MM.1S (cell line): ENCODE measurements around the gene LYRM9.

ENCODE experiments used
- DNase-seq: peaks from one replicate; pipeline ENCODE4 v3.0.0-alpha.2; 2015
- H2AFZ ChIP-seq: fragments of 300-600 bp; sonication (generic); 2 replicates; pipeline ENCODE4 v1.6.0; 2016; ENCODE audit warnings: antibody characterized with exemption, low read length
- H3F3A ChIP-seq: fragments of 300-600 bp; sonication (generic); 2 replicates; pipeline ENCODE4 v1.6.1; 2016; ENCODE audit warnings: mild to moderate bottlenecking, antibody characterized with exemption, low read length, moderate library complexity, mixed read lengths; ENCODE audit not compliant: insufficient read depth
- H3K27ac ChIP-seq: fragments of 300-600 bp; sonication (generic); 2 replicates; pipeline ENCODE4 v1.5.1; 2016; ENCODE audit warnings: mild to moderate bottlenecking, low read length
- H3K27me3 ChIP-seq: fragments of 300-600 bp; sonication (generic); replicated peaks from 2 replicates; pipeline ENCODE4 v1.6.0; 2016; ENCODE audit warnings: low read length; ENCODE audit not compliant: insufficient read depth
- H3K36me3 ChIP-seq: fragments of 300-600 bp; sonication (generic); replicated peaks from 2 replicates; pipeline ENCODE4 v1.6.1; 2016; ENCODE audit warnings: mild to moderate bottlenecking, low read length, mixed read lengths; ENCODE audit not compliant: insufficient read depth
- H3K4me1 ChIP-seq: fragments of 300-600 bp; sonication (generic); 2 replicates; pipeline ENCODE4 v1.6.1; 2016; ENCODE audit warnings: low read length, mixed read lengths
- H3K4me2 ChIP-seq: fragments of 300-600 bp; sonication (generic); 2 replicates; pipeline ENCODE4 v1.6.0; 2016; ENCODE audit warnings: low read depth, low read length
- H3K4me3 ChIP-seq: fragments of 300-600 bp; sonication (generic); 2 replicates; pipeline ENCODE4 v1.5.1; 2016; ENCODE audit warnings: low read length, mixed read lengths
- H3K79me2 ChIP-seq: fragments of 300-600 bp; sonication (generic); 2 replicates; pipeline ENCODE4 v1.6.1; 2016; ENCODE audit warnings: mixed run types, low read length, mixed read lengths
- H3K9ac ChIP-seq: fragments of 300-600 bp; sonication (generic); 2 replicates; pipeline ENCODE4 v1.6.1; 2016; ENCODE audit warnings: low read length, mixed read lengths
- H3K9me2 ChIP-seq: fragments of 300-600 bp; sonication (generic); replicated peaks from 2 replicates; pipeline ENCODE4 v1.6.1; 2016; ENCODE audit warnings: mild to moderate bottlenecking, low read length, mixed read lengths; ENCODE audit not compliant: insufficient read depth
- H3K9me3 ChIP-seq: fragments of 300-600 bp; sonication (generic); replicated peaks from 2 replicates; pipeline ENCODE4 v1.6.1; 2016; ENCODE audit warnings: mild to moderate bottlenecking, low read length, mixed read lengths; ENCODE audit not compliant: insufficient read depth
- H4K20me1 ChIP-seq: fragments of 300-600 bp; sonication (generic); 2 replicates; pipeline ENCODE4 v1.6.1; 2016; ENCODE audit warnings: mild to moderate bottlenecking, low read length, moderate library complexity, mixed read lengths; ENCODE audit not compliant: insufficient read depth
- CTCF ChIP-seq: fragments of 300-600 bp; sonication (generic); IDR thresholded peaks from 2 replicates; pipeline ENCODE4 v1.5.1; 2016; ENCODE audit warnings: antibody characterized with exemption, low read length, mixed read lengths
- EZH2 ChIP-seq: fragments of 300-600 bp; sonication (generic); optimal IDR thresholded peaks from 2 replicates; pipeline ENCODE3; 2017; ENCODE audit warnings: low read depth, mild to moderate bottlenecking, antibody characterized with exemption, low read length, mixed read lengths
- EZH2phosphoT487 ChIP-seq: fragments of 300-600 bp; sonication (generic); IDR thresholded peaks from 2 replicates; pipeline ENCODE4 v1.6.1; 2018; ENCODE audit warnings: antibody characterized with exemption, low read length

Gene LYRM9

GRCh38 chr17:27938864-27939263 is 45.7 kb upstream of the LYRM9 start:
- peaks cover 13% of the 10 kb centered on the region for H3K4me1 ChIP-seq
- H3K4me3 ChIP-seq: no peak overlapping the region
- H3K27me3 ChIP-seq: no peaks in the 10 kb centered on the region
- DNase-seq: no peak
- H3K9me3 ChIP-seq: no peaks in the 10 kb centered on the region
- no peaks in the 10 kb centered on the region for H4K20me1 ChIP-seq
- peak overlapping the region; percentile 26; the same call in 1 of the 2 replicates for H3K4me2 ChIP-seq
- H2AFZ ChIP-seq: no peak overlapping the region
- H3K9me2 ChIP-seq: no peaks in the 10 kb centered on the region
- no peak for TF ChIP-seq EZH2
- no peak for TF ChIP-seq EZH2phosphoT487
- no peak for TF ChIP-seq CTCF
- H3K9ac ChIP-seq: no peak overlapping the region
- no peaks in the 10 kb centered on the region for H3K36me3 ChIP-seq
- H3K79me2 ChIP-seq: no peaks in the 10 kb centered on the region
- no peaks in the 10 kb centered on the region for H3F3A ChIP-seq
- H3K27ac ChIP-seq: no peak overlapping the region

- no peaks in the 10 kb centered on the region for H3F3A ChIP-seq
These were observed 45.1 kb upstream of the LYRM9 start for GRCh38 chr17:27938241-27938640.

GRCh38 chr17:27937025-27937546 is 43.9 kb upstream of the LYRM9 start:
- H3K27ac ChIP-seq: no peak overlapping the region
- H3K4me2 ChIP-seq: no peak overlapping the region
- no peak overlapping the region for H3K9ac ChIP-seq
- H3K79me2 ChIP-seq: no peaks in the 10 kb centered on the region
- no peaks in the 10 kb centered on the region for H3K9me2 ChIP-seq
- no peaks in the 10 kb centered on the region for H3K27me3 ChIP-seq
- no peaks in the 10 kb centered on the region for H3K9me3 ChIP-seq
- H3F3A ChIP-seq: no peaks in the 10 kb centered on the region
- H3K36me3 ChIP-seq: no peaks in the 10 kb centered on the region
- H3K4me3 ChIP-seq: no peak overlapping the region
- no peak overlapping the region for H2AFZ ChIP-seq
- H4K20me1 ChIP-seq: no peaks in the 10 kb centered on the region
- peaks cover 13% of the 10 kb centered on the region for H3K4me1 ChIP-seq
- TF ChIP-seq CTCF (no peak), EZH2phosphoT487 (no peak), EZH2 (no peak)
- DNase-seq: no peak

More at GRCh38 chr17:27938241-27938640, 45.1 kb upstream of the LYRM9 start:
- no peaks in the 10 kb centered on the region for H3K27me3 ChIP-seq
- H2AFZ ChIP-seq: no peak overlapping the region
- no peak overlapping the region for H3K9ac ChIP-seq
- H3K36me3 ChIP-seq: no peaks in the 10 kb centered on the region
- H3K79me2 ChIP-seq: no peaks in the 10 kb centered on the region
- H3K4me3 ChIP-seq: no peak overlapping the region
- TF ChIP-seq CTCF: no peak
- TF ChIP-seq EZH2: no peak
- TF ChIP-seq EZH2phosphoT487: no peak
- H3K9me2 ChIP-seq: no peaks in the 10 kb centered on the region
- no peak for DNase-seq
- peaks cover 13% of the 10 kb centered on the region for H3K4me1 ChIP-seq
- H3K9me3 ChIP-seq: no peaks in the 10 kb centered on the region
- no peak overlapping the region for H3K4me2 ChIP-seq
- no peak overlapping the region for H3K27ac ChIP-seq
- no peaks in the 10 kb centered on the region for H4K20me1 ChIP-seq
